CD1c-positive myeloid dendritic cell (primary cell): ENCODE measurements around the gene DSCAML1.
A peak's percentile ranks its signal among the peaks of the same experiment; 100 is the strongest.

Experiments
- DNase-seq: peaks from one replicate; pipeline ENCODE4 v3.0.0-alpha.2; 2016; ENCODE audit errors: extremely low spot score

DSCAML1 gene

GRCh38 chr11:117830674-117831351 is 33.8 kb upstream of the DSCAML1 start:
- DNase-seq, result peak; percentile 17

DNA sequence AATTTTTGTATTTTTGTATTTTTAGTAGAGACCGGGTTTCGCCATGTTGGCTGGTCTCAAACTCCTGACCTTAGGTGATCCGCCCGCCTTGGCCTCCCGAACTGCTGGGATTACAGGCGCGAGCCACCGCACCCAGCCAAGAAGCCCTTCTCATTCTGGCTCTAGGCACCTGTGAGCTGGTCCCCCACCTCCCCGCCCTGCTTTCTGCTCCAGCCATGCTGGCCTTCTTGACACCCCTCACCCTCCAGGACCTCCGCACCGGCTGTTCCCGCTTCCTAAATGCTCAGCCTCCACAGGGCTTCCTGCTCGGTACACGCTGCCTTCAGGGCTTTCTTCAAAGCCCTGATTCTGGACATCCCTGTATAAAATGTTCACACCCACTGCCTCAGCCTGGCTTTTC is 33.1 kb upstream of the DSCAML1 start:
- DNase-seq, result no peak

GRCh38 chr11:117829369-117829725 is 32.3 kb upstream of the DSCAML1 start:
- DNase-seq, result peak; percentile 12

DNA sequence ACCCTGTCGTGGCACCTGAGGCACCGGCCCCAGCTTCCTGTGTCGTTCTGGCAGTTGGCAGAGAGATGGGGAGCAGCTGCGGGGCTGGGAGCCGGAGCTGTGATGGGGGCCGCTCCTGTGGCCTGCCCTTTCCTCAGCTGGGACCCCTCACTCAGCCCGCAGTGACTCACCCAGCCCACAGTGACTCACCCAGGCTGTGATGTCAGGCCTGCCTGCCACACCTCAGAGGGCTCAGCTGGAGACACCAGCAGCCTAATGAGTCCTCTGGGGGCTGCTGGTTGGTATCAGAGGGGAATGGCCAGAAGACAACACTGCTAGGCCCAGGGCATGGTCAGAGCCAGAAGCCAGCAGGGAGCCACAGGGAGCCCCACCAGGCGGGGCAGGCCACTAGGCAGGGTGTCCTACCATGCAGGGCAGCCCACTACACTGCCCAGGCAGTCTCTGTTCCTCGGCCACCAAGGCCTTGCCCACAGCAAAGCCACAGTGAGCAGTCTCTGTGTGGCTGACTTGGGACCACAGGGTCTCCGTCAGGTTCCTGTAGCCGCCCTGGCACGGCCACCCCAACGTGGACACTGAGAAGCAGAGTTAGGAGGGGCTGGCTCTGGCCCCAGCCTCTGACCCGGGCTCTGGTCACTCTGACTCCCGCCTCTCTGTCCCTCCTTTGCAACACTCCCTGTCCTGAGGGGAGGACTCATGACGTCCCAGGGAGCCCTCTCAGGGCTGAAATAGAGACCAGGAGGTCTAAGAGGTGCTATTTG is 31.8 kb upstream of the DSCAML1 start:
- peak; percentile 58 for DNase-seq

DNA sequence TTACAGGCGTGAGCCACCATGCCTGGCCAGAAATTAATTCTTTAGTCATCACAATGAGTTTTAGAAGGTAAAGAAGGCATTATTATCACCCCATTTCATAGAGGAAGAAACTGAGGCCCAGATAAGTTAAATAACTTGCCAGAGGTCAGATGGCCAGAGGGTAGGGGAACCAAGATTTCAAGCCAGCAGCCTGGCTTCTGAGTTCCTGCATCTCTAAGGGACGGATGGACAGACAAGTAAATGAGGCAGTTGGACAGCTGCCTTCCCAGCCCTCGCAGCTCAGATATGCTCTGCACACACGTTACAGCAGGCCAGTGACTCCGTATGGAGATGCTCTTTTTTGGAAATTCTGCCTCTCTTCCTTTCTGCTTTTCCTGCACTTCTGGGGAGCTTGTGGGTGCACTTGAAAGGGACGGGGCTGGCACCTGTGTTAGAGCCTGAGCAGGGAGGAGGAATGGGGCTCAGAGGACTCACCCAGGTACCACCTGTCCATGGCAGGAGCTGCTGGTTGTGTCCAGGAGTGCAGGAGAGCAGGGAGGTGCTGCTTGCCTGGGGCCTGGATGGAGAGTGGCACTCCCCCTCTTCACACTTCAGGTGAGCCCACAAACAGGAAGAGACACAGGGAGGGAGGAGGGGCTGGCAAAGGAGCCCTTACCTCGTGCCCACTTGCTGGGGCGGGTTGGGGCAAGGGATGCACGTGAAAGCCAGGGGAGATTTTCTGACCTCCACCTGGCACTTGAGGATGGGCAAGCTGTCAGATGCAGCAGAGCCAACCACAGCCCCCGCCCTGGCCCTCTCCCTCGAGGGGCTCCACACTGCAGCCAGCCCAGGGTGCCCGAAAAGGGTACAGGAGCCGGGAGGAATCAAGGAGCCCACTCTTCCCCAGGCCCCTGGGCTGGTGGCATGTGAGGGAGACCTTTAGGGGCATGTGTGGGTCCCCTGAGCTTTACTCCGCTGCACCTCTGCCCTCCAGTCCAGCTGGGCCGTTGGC is 30.8 kb upstream of the DSCAML1 start:
- DNase-seq, result no peak

DNA sequence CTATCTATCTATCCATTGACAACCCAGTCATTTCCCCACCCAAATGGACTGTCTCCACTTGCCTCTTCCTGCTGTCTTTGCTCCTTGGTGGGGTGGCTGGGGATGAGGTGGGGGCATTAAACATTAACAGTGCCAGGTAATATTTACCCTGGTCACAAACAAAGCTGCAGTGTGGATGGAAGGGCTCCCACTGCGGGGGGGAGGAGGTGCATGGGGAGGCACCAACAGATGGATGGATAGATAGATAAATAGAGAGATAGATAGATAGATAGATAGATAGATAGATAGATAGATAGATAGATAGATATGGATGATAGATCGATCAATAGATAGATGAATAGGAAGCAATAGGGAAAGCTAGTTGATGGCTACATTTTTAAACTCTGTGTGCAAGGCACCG is 29.8 kb upstream of the DSCAML1 start:
- DNase-seq, result no peak

GRCh38 chr11:117826190-117826570 is 29.2 kb upstream of the DSCAML1 start:
- DNase-seq, result no peak

DNA sequence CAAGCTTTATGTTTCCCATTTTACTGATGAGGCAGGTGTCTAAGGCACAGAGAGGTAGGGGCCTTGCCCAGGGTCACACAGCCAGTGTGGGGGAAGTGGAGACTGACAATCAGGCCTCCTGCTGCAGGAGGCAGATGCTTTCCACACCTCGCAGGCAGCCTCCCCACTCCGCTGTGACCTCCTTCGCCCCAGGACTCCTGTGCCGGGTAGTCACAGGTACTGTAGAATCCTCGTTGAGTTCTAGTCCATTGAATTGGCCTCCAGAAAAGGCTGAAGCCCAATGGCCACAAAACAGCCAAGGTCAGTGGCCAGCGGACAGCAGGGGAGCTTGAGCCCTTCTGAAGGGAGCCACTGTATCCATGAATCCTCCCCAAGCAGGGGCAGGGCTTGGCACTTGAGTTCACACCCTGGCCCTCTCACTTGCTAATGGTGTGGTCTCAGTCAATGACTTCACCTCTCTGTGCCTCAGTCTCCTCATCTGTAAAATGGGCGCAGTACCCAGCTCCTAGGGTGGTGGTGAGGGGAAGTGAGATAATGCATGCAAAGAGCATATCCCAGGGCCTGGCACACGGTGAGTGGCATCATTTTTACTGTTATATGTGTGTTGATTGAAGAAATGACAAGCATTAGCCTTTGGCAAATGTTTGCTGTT is 28.6 kb upstream of the DSCAML1 start:
- no peak for DNase-seq

GRCh38 chr11:117824571-117825537 is 27.8 kb upstream of the DSCAML1 start, which contains the start of gene FXYD2:
TSS of gene FXYD2 (minus strand) at chr11:117824744. CDS start at chr11:117824678, 66 bp downstream.
- DNase-seq, result peak; percentile 62

GRCh38 chr11:117823946-117824420 is 27.0 kb upstream of the DSCAML1 start:
- DNase-seq, result no peak

GRCh38 chr11:117823294-117823945 is 26.4 kb upstream of the DSCAML1 start:
- DNase-seq, result peak; percentile 47

GRCh38 chr11:117822074-117823033 is 25.3 kb upstream of the DSCAML1 start:
- peak; percentile 53 for DNase-seq

DNA sequence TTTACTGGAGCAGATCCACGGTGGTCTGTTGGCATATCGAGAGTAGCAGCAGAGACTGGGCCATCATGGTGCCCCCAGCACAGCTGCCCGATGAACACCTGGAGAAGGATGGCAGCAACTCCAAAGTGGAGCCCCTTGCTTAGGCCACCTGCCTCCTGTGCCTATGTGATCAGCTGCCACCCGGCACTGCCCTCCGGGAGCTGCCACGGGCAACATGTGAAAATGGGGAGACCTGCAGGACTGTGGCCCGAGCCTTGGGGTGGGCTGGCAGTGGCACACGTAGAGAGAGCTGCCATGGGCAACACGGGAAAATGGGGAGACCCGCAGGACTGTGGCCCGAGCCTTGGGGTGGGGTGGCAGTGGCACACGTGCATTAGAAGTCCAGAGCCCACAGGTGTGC is 24.4 kb upstream of the DSCAML1 start:
- DNase-seq, result no peak

DNA sequence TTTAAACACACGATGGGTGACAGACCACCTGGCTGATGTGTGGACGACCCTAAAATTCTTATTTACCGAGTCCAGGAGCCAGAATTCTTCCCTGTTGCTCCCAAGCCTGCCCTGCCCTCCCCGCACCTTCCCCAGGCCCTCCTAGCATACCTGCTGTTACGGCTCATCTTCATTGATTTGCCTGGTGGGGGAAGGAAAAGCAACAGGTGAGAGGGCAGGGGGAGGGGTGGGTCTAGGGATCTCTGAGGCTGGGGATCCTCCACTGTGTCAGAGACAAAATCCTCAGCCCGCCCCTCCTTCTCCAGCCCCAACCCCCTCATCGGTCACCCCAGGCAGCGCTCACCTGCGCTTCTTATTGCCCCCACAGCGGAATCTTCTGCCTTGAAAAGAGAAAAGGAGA is 23.5 kb upstream of the DSCAML1 start:
- DNase-seq, result no peak

DNA sequence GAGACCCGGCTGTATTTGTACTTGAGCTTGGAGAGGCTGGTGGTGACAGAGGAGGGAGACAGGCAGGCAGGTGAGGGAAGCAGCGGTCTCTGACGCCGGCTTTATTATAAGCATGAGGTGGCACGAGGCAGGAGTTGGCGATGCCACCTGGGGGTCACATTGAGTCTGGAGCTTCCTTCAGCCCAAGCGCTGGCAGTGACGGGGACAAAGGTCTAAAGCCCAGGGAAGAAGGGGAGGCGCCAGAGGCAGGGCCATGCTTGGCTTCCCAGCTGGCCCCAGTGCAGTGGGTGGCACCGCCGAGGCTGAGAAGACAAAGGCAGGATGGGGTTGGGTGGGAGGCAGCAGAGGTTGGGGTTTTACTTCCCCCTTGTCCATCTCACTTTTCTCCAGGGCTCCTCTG is 23.1 kb upstream of the DSCAML1 start:
- no peak for DNase-seq

- peak; percentile 76 for DNase-seq
Measured at GRCh38 chr11:117819096-117820040, 22.4 kb upstream of the DSCAML1 start.
